GM19328 (cell line): ENCODE data around the gene C15orf39.

Source experiments
- ATAC-seq: cut with Tn5 transposase; IDR thresholded peaks from one replicate; pipeline ENCODE4 v1.9.1; 2021; ENCODE audit warnings: mild to moderate bottlenecking, moderate library complexity; ENCODE audit not compliant: unreplicated experiment

Gene C15orf39

DNA sequence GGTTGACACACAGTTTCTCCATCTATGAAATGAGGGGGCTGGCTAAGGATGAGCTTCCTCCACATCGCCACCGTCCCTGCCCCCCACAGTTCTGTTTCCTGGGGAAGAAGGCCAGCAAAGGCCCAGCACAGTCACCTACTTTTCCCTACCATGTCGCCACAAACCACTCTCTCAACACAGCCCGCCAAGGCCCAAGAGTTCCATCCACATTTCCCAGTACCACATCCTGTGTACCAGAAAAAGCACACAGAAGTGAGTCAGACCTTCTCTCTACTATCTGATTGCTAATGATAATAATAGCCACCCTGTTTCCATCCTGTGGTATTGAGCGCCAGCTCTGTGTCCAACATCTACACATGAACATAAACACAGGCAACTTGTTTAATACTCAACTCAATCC, 30.3 kb upstream of the C15orf39 start:
- ATAC-seq: no peak

DNA sequence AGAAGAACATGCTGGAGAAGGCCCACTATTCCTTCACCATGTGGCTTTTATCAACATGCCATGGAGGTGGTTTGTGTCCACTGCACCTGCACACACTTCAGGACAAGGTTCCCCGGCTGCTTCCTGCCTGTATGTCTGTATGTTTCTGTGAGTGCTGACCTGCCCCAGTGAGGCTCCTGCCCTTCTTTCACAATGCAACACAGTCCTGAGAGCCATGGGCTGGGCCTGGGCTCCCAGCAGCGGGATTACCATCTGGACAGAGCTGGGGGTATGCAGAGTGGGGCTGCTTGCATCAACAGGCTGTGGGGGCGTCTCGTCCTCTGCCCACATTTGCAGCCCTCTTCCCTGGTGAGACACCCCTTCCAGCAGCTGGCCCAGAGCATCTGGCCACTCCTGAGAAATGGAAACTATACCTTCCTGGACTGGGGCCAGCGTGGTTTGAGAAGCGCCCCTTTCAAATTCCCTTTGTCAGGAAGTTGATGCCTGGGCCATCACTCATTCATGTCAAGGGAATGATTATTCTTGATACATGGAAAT, 29.3 kb upstream of the C15orf39 start:
- no peak for ATAC-seq

DNA sequence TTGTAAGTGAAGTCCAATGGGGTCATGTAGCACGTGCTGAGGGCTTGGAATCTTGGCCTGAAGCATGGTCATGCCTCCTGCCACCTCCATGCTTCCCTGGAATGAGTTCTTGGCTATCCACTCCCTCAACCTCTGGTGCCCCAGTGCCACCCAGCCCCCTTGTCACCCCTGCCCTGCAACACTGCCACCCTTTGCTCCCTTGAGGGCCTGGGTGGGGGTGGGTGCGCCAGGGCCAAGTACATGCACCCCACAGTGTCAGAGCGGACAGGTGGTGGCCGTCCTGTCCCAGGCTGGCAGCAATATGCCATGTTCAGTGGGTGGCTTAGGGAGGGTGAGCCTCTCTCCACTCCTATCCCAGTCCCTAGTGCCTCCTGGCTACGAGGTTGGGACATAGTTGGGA, 27.6 kb upstream of the C15orf39 start:
- no peak for ATAC-seq

DNA sequence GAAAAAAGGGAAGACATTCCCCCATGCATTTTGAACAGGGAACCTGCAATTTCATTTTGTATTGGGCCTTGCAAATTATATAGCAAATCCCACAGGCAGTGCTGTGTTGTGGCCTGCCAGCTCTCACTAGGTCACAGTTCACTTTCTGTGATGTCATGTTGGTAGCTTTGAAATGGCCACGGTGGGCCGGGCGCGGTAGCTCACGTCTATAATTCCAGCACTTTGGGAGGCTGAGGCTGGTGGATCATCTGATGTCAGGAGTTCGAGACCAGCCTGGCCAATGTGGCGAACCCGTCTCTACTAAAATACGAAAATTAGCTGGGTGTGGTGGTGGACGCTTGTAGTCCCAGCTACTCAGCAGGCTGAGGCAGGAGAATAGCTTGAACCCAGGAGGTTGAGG, 27.0 kb upstream of the C15orf39 start:
- ATAC-seq: no peak

DNA sequence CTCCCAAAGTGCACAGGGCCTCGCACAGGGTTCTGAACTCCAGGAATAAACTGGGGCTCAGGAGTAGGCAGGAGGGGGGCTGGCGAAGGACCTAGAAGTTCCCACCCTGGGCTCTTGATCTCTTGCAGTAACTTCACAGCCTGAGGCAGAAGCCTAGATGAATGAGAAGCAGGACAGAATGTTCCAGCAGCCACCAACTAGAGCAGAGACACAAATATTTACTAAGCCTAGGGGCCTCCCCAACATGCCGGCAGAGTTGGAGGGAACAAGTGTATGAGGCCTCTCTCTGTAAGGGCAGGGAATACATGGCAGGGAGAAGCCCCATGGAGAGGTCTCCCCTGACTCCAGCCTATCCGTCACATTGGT, 25.3 kb upstream of the C15orf39 start:
- ATAC-seq: no peak

DNA sequence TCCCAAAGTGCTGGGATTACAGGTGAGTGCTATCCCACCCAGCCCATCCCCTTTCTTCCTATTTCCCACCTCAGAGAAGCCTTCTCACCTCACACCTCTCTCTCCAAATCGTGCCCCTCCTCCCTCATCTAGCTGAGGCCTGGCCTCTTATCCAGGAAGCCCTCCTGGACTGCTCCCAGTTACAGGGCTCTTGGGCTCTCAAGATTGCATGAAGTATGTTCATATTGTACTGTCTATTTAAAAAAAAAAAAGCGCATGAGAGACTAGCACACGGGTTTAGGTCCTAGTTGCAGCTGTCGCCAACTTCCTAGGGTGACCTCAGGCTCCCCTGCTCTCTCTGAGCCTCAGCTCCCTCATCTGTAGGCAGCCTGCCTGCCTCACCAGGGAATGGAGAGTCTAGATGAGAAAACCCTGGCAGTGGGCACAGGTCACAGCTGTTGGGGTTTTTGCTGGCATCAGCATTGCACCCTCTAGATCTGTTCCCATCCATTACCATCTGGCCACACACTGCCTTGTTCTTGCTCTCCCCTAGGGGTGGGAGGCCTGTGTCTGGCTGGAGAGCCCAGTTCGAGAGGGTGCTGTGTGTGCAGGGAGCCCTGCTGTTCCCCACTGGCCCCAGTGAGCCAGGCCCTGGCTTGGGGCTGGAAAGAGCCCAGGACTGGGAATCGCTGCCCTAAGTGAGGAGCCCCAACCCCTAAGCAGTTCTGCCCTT, 24.2 kb upstream of the C15orf39 start:
- no peak for ATAC-seq

DNA sequence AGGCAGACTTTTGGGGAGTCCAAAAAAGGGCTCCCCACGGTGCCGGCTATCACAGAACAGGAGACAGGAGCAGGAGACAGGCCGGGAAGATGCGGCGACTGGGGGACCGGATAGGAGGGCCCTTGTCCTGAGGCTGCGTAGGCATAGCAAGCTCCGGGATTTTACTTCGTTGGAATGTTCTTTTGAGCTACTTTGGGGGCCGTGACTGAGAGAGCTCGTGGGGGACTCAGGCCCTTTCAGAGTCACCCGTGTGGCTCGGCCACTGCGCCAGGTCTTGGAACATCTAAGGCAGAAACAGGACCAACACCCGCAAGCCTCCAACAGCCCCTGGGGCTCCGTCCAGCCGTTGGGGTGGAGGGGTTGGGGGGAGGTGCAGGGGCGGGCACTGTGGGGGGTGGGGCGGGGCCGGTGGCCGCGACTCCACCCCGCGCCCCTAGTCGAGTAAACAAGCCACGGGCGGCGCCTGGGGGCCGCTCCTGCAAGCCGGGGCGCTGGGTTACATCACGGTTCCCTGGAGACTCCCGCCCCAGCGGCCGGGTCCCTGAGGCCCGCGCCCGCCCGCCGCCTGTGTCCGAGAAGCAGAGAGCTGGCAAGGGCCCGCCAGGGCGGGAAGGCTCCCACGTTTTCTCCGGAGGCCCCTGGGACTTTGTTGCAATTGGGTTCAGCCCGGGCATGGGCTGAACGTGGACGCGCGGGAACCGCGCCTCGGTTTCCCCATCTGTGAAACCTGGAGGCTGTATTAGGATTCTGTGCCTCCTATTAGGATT, 23.3 kb upstream of the C15orf39 start:
- no peak for ATAC-seq

DNA sequence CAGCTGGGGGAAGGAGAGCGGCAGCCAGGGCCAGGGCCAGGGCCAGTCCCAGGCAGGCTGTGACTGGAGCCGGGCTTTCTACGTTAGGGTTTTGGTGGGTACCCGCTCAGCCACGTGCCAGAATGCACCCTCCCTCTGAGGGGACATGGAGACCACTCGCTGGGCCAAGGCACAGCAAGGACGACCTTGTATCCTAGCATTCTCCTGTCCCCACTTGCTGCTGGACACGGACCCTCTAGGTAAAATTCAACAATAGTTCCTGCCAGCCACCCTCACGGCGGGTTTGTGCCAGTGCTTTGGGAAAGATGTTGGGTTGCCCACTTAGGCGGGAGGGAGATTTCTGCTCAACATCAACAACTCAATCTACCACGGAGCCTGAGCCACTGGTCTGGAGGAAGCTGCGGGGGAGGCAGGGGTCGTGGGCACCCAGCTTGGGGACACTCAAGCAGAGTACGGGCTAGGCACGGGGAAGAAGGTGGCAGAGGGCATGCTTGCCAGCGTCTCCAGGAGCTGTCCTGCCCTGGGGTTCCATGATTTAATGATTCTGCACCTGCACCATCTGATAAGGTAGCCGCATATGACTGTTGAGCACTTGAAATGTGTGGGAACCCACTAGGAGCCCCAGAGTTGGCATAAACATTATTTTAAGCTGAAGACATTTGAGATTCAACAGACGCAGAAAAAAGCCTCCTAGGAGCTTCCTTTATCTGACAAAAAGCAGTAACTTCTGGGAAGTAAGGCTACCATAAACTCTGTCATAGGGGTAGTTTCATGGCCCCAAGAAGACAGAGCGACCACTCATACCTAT, 22.5 kb upstream of the C15orf39 start:
- ATAC-seq: no peak

DNA sequence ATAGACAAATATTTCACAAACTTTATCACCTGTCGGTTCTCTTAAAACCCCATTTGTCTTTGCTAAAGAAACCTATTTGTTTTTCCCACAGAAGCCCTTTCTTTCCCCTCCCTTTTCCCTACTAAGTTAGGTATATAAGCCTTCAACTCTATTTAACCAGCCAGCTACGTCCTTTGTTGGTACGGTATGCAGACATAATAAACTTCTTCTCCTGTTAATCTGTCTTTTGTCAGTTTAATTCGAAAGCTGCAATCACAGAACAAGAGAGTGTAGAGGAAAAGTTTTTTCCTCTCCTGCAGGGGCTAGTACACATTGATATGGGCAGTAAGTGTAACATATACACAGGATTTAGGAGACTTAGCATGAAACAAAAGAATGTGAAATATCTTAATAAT, 21.9 kb upstream of the C15orf39 start:
- no peak for ATAC-seq

DNA sequence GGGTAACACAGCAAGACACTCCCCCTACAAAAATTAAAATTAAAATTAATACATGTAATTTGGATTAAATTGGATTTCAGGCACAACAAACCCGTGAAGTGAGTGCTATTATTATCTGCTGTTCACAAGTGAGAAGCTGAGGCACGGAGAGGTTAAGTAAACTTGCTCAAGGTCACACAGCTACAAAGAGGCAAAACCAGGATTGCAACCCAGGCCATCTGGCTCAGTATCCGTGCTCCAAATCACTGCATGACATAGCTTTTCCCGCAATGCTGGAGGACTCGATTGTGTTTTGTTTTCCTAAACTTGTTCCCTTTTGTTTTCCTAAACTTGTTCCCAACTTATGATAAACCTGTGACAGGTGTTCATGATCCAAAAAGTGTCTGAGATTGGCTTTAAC, 19.9 kb upstream of the C15orf39 start:
- ATAC-seq: no peak

DNA sequence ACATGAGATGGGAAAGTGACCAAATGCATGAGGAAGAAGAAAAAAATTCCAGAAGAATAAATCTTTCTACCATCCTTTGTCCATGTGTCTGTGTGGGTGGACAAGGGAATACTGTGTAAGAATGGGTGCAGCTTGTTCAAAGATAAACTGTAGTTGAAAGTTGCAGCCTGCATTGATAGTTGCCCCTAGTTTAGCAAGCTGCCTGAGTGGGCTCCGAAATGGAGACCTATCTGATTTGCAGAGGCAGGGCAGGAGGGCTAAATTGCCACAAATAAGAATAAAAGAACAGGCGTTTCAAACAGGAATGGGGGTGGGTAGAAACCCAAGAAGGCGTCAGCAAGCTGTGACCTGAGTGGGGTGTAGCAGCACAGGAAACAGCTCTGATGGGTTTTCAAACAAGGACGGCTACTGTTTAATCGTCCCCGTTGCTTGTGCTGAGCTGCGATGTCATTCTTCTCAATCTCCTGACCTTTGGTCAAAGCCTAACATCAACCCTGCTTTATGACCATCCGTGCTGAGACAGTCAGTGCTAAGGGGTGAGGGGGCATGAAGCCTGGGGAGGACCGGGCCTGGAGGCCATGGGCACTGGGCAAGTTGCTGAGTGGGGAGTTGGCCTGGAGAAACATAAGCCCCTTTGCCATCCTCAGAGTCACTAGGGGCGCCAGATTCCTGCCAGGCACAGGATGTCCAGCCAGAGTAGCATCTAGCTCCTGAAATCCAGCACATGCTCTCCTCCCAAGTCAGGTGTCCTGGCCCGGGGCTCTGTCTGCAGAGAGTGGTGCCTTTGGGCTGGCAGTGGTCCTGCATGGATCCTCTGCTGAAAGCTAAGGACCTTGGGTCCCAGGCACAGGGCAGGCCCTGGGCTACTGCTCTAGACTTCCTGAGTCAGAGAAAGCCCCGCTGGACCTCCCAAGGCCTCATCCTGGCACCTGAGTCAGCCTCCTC, 19.2 kb upstream of the C15orf39 start:
- no peak for ATAC-seq

DNA sequence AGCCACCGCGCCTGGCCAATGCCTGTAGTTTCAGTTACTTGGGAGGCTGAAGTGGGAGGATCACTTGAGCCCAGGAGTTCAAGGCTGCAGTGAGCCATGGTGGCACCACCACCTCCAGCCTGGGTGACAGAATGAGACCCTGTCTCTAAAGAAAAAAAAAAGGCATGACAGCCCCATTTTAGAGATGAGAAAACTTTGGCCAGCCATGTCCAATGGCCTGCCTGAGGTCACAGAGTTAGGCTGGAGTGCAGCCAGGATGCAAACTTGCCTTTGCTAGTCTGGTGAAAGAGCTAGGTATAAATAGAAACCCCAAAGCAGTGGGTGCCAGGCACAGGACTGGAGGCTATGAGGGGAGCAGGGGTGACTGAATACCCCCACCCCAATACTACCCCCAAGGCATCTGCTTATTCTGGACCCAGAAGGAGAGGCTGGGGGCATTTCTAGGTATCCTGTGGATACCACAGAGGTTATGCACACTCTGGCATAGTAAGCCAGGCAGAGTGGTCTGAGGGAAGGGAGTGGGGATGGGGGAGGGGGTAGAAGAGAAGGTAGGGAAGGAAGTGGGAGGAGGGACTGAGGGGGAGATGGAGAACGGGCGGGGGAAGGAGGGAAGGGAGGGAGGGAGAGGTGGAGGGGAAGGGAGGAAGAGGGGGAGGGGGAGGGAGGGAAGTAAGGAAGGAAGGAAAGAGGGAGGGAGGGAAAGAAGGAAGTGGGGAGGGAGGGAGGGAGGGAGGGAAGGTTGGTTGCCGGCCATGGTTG, 16.2 kb upstream of the C15orf39 start:
- ATAC-seq: no peak

DNA sequence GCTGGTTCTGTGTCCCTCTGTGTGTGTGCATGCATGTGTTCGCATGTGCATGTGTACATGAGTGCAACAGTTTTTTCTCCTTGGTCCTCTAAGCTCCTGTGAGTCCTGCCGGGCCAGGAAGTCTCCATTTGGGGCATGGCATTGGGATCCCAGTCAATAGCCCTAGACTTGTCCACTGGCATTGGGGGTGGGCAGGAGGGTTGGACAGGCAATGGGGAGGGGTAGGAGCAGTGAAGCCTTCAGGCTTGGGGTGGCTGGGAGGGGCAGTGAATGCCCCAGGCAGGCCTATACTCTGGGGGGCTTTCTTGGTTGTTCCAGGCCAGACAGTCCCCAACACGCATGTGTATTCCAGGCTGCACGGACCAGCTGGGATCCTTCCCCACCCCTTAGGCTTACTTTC, 15.6 kb upstream of the C15orf39 start:
- no peak for ATAC-seq

DNA sequence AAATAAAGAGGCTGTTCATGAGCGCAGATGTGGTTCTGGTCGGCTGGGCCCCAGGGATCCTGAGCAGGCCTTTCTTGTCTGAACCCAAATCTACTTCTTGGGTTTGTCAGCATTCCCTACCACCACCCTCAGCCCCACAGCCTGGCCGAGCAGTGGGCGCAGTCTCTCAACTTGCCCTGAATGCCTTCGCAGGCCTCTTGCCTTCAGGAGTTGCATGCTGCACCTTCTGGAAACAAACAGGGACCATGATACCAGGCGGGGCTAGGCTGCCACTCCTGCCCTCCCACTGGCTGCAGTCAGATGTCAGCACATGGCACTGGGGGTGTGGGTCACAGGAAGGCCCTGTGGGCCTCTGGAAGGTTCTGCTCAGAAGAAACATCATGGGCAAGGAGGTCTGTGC, 13.2 kb upstream of the C15orf39 start:
- ATAC-seq: no peak

DNA sequence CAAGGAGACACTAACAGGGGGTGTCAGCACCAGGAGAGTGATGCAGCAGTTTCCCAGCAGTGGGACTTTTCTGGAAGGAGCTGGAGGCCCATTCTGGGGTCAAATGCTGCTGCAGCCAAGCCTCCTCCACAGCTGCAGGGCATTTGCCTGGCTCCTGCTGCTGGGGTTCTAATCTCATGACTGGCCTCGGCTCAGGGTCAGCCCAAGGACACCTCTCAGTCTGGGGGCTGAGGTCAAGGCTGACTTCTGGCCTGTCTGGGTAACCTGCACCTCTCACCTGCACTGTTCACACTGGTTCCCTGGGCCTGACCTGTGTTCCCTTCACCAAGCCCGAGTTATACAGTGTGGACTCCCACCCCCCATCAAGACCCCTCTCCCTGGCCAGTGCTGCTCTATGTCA, 10.4 kb upstream of the C15orf39 start:
- ATAC-seq: no peak

DNA sequence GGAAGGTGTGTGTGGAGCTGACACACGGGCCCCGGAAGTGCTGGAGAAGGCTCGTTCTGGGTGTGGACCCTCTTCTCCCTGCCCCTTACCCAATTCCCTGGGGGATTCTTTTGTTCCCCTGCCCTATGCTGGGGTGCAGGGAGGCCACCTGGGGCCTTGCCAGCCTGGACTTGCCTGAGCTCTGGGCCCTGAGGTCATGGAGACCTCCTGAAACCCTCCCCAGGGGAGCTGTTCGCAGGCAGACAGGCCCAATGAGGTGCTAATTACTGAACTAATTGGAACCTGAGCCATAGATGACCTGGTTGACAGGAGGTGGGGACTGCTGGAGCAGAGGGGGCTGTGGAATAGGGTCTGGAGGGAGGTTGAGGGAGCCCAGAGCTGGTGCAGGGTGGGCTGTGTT, 9.4 kb upstream of the C15orf39 start:
- ATAC-seq: no peak

DNA sequence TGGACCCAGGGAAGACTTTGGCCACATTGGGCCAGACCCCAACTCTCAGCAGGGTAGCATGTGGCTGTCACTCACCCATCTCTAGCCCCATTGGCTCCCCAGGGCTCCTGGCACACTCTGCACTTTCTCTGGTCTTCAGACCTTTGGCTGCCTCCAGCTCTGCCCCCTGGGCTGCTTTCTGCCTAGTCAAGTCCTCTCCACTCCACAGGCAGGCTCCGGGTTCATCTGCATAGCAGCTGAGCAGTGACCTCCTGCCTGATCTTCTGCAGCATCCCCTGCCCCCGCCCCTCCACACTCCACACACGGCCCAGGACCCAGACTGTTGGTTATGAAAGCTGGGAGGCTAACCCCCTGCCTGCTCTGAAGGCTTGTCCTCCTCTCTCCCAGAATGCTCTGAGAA, 8.4 kb upstream of the C15orf39 start:
- ATAC-seq: no peak

DNA sequence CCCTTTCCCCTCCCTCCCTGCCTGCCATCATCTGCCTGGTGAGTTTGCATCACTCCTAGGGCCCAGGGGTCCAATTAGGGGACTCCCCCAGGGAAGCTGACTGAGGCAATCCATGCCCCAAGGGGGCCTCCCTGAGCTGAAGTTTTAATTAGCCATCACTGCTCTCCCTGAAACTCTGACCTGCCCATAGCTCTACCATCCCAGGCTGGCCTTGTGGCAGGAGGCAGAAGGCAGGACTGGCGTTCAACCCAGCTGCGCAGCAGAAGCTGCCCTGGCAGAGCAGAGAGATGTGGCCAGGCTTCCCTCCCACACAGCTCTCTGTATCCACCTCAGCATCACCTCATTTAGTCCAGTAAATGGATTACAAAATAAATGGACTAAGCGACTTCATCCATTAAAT, 7.7 kb upstream of the C15orf39 start:
- ATAC-seq: no peak

DNA sequence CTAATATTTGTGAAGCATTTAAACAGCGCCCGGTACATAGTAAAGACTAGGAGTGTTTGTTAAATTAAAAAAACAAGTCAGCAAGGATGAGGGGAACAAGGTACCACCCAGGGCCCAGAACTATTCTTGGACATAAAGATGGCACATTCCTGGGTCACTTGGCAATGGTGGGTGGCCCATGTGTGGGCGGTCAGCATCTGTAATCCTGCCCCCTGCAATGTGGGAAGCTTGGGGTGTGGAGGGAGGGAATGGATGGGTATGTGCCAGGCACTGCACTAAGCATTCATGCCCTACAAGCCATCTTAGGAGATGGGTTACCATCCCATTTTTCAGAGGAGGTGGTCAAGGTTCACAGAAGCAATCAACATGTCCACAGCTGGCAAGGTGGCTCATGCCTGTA, 7.3 kb upstream of the C15orf39 start:
- no peak for ATAC-seq
